ENCODE data around the gene SLC31A2.

SLC31A2 gene

GRCh38 chr9:113164536-113165300, 13.9 kb downstream of the SLC31A2 start:
- peak; percentile 65 for DNase-seq (ENCODE audit: low read depth)

GRCh38 chr9:113166039-113166438, 15.2 kb downstream of the SLC31A2 start:
- H3K4me3 ChIP-seq (ENCODE audit: low read depth, low read length) = no peak overlapping the region
- no peak for DNase-seq (ENCODE audit: low read depth)
- no peak for TF ChIP-seq CTCF (IDR thresholded peaks at IDR 0.05; ENCODE audit: control insufficient read depth, extremely low read depth, insufficient read depth)

More at GRCh38 chr9:113164536-113165300, 13.9 kb downstream of the SLC31A2 start:
- no peak for TF ChIP-seq CTCF (IDR thresholded peaks at IDR 0.05; ENCODE audit: control insufficient read depth, extremely low read depth, insufficient read depth)
- no peak overlapping the region for H3K4me3 ChIP-seq (ENCODE audit: low read depth, low read length)

- no peak for TF ChIP-seq CTCF (IDR thresholded peaks at IDR 0.05; ENCODE audit: control insufficient read depth, extremely low read depth, insufficient read depth)
- DNase-seq (ENCODE audit: low read depth) = no peak
- no peak overlapping the region for H3K4me3 ChIP-seq (ENCODE audit: low read depth, low read length)
These were observed 18.0 kb downstream of the SLC31A2 start for GRCh38 chr9:113168809-113169208.

- no peak overlapping the region for H3K4me3 ChIP-seq (ENCODE audit: low read depth, low read length)
- TF ChIP-seq CTCF (IDR thresholded peaks at IDR 0.05; ENCODE audit: control insufficient read depth, extremely low read depth, insufficient read depth) = no peak
- DNase-seq (ENCODE audit: low read depth) = no peak
These were observed 22.5 kb downstream of the SLC31A2 start for GRCh38 chr9:113173341-113173740.

GRCh38 chr9:113176803-113177202, 26.0 kb downstream of the SLC31A2 start:
- no peak for DNase-seq (ENCODE audit: low read depth)
- H3K4me3 ChIP-seq (ENCODE audit: low read depth, low read length) = no peak overlapping the region
- no peak for TF ChIP-seq CTCF (IDR thresholded peaks at IDR 0.05; ENCODE audit: control insufficient read depth, extremely low read depth, insufficient read depth)

GRCh38 chr9:113177251-113177650, 26.4 kb downstream of the SLC31A2 start:
- no peak overlapping the region for H3K4me3 ChIP-seq (ENCODE audit: low read depth, low read length)
- DNase-seq (ENCODE audit: low read depth) = no peak
- TF ChIP-seq CTCF (IDR thresholded peaks at IDR 0.05; ENCODE audit: control insufficient read depth, extremely low read depth, insufficient read depth) = no peak

GRCh38 chr9:113178087-113178486, 27.3 kb downstream of the SLC31A2 start:
- H3K4me3 ChIP-seq (ENCODE audit: low read depth, low read length) = no peak overlapping the region
- TF ChIP-seq CTCF (IDR thresholded peaks at IDR 0.05; ENCODE audit: control insufficient read depth, extremely low read depth, insufficient read depth) = no peak
- DNase-seq (ENCODE audit: low read depth) = no peak

Data from LNCaP clone FGC (cell line).